ENCODE measurements around the gene HSFX3. TPM values are rescaled to one million over a fixed set of nuclear protein-coding genes. Genes with fewer than 3 reads are reported as not detected.
"Not testable (repeated sequence)": the region's sequence is repeated elsewhere in the genome, so short reads cannot be mapped to it uniquely, and the experiment has no call there.

Gene HSFX3
- total RNA-seq, 1 experiment from 2014 or later = not detected

- DNase-seq (ENCODE audit: low read depth) = not testable (repeated sequence)
Measured at GRCh38 chrX:149545545-149546543, 3.9 kb downstream of the HSFX3 start.

DNA sequence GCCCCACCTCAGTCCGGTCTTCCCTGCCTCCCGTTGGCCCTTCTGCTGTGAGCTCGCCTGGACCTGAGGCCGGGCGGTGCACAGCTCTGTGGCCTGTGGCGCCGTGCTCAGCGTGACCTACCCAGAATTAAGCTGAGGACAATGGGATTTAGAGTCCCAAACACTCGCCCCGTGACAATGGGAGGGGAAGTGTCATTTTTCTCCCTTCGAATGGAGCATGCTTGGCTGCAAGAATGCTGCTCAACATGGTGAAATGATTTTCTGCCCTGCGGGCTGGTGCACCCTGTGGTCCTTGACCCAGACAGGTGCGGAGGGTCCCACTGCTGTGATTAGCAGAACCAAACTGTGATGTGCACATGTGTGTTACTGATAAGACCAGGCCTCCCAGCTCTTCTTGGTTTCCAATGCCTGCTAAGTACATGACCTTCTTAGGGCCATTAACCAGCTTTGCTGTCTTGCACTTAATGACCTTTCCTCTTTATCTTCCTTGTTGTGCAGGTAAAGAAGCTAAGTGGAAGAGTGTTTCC lies 8.1 kb downstream of the HSFX3 start:
- no peak for DNase-seq (ENCODE audit: low read depth)

GRCh38 chrX:149540621-149541520 lies 8.9 kb downstream of the HSFX3 start, which contains the start of gene EOLA1:
Gene EOLA1 (plus strand): TSS chrX:149541012. CDS start chrX:149545631, 4,619 bp downstream.
- peak; percentile 92 for DNase-seq (ENCODE audit: low read depth)

- DNase-seq (ENCODE audit: low read depth) = peak; percentile 80
Measured at GRCh38 chrX:149540131-149540620, 9.5 kb downstream of the HSFX3 start.

GRCh38 chrX:149539283-149540130 lies 10.2 kb downstream of the HSFX3 start:
- peak; percentile 88 for DNase-seq (ENCODE audit: low read depth)

GRCh38 chrX:149537474-149537873 lies 12.2 kb downstream of the HSFX3 start:
- not testable (repeated sequence) for DNase-seq (ENCODE audit: low read depth)

GRCh38 chrX:149534926-149535602 lies 14.7 kb downstream of the HSFX3 start:
- DNase-seq (ENCODE audit: low read depth) = not testable (repeated sequence)

DNA sequence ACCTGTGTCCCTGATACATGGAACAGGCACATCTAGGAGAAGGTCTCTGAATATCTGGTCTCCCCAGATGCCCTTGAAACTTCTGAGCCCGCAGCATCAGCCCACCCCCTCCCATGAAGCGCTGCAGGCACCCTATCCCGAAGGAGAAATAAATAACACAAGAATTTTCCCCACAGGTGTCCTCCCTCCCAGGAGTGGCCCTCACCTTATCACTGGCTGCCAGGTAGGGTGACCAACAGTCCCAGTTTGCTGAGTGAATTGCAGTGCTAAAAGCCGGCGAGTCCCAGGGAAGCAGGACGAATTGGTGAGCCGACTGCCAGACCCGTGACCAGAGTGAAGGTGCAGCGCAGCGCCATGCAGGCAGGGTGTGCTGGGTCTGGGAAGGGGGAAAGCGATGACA lies 15.7 kb downstream of the HSFX3 start:
- not testable (repeated sequence) for DNase-seq (ENCODE audit: low read depth)

DNA sequence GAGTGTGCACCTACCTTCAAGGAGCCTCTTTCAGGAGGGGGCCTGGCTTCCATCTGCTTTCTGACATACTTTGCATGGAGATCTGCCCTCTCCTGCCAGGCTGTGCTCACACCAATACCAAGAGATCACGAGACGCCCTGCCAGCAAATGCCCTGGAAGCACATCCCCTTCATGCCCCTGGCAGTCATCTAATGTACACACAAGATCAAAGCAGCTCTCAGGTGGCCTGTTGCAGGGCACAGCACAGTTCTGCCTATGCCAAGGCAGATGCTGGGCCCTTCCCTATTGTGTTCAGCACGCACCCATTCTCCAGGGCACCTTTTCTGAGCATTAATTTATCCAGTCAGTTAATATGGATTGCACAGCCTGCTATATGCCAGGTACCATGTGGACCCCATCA lies 16.9 kb downstream of the HSFX3 start:
- not testable (repeated sequence) for DNase-seq (ENCODE audit: low read depth)

- no peak for DNase-seq (ENCODE audit: low read depth)
Measured at GRCh38 chrX:149531599-149531998, 18.1 kb downstream of the HSFX3 start.

DNA sequence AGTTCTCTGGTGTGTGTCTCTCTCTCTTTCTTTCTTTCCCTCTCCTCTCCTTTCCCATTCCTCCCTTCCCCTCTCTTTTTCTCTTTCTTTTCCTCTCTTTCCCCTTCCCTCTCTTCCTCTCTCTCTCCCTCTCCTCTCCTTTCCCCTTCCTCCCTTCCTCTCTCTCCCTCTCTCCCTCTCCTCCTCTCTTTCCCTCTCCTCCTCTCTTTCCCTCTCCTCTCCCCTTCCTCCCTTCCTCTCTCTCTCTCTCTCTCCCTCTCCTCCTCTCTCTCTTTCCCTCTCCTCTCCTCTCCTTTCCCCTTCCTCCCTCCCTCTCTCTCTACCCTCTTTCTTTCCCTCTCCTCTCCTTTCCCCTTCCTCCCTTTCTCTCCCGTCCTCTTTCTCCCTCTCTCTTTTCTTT lies 21.3 kb downstream of the HSFX3 start:
- no peak for DNase-seq (ENCODE audit: low read depth)

GRCh38 chrX:149527705-149528104 lies 22.0 kb downstream of the HSFX3 start:
- DNase-seq (ENCODE audit: low read depth) = no peak

DNA sequence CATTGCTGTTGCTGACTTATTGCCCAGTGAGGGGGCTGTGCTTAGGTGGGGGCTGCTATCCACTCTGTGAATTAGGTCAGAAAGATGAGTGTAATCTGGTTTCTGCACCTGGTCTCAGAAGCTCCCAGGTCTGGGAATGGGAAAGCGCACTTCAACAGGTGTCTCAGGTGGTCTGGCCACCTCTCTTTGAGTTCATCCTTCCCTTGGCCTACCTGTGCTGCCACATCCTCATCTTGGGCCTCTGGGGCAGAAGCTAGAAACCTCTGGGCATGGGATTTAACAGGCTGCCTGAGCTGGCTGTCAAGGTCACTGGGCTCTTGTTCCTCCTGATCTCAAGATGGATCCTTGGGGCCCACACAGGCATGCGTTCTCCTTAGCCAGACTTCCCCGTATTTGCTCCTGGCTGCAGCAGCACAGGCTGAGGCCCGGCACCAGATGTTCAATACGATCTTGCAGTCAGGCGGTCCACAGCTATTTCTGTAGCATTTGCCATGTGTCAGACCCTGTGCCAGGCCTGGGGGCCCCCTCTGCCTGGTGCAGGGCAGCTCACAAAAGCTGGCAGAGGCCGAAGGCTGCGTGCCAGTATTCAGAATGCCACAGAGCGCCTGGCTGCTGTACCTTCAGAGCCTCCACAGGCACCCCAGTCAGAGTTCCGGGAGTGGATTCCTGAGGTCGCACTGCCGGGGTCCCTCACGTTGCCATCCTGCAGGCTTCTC lies 23.2 kb downstream of the HSFX3 start:
- not testable (repeated sequence) for DNase-seq (ENCODE audit: low read depth)

DNA sequence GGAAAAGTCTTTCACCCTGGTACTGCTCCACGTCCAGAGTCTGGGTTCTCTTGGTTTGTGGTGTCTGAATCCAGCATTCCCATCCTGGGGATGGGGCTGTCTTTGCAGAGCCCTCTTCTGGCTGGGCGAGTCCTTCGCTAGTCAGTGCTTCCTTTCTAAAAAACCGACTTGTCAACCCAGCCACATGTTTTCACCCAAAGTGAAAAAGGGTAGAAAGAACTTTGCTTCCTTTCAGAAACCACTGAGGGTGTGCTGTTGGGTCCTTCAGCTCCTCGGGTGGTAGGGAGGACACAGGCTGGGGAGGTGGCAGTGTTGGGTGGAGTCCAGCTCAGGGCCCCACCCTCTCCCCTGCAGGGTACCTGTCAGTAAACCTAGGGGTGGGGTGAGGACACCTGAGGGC lies 23.8 kb downstream of the HSFX3 start:
- DNase-seq (ENCODE audit: low read depth) = not testable (repeated sequence)

- DNase-seq (ENCODE audit: low read depth) = peak; percentile 70
Measured at GRCh38 chrX:149525389-149525788, 24.3 kb downstream of the HSFX3 start.

DNA sequence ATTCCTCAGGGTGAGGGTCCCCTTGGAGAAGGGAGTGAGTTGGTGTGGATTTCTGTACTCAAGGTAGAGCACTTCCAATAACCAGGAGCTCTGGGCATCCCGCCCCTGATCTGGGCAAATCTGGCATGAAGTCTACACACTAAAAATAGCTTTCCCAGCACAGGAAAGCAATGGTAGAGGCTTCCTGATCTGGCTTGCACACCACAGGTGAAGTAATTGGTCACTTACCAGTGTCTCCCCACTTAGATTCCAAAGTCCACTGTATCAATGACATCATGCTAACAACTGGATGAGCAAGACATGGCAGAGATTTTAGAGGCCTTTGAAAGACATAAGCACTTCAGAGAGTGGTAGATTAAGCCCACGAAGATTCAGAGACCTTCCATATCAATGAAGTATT lies 26.8 kb downstream of the HSFX3 start:
- no peak for DNase-seq (ENCODE audit: low read depth)

DNA sequence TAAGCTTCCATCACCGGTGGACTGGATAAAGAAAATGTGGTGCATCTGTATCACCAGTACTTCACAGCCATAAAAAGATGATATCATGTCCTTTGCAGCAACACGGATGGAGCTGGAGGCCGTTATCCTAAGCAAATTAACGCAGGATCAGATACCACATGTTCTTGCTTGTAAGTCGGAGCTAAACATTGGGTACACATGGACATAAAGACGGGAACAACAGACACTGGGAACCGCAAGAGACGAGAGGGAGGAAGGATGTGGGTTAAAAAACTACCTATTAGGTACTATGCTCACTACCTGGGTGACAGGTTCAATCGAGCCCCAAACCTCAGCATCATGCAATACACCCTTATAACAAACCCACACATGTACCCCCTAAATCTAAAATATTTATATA lies 28.3 kb downstream of the HSFX3 start:
- no peak for DNase-seq (ENCODE audit: low read depth)

DNA sequence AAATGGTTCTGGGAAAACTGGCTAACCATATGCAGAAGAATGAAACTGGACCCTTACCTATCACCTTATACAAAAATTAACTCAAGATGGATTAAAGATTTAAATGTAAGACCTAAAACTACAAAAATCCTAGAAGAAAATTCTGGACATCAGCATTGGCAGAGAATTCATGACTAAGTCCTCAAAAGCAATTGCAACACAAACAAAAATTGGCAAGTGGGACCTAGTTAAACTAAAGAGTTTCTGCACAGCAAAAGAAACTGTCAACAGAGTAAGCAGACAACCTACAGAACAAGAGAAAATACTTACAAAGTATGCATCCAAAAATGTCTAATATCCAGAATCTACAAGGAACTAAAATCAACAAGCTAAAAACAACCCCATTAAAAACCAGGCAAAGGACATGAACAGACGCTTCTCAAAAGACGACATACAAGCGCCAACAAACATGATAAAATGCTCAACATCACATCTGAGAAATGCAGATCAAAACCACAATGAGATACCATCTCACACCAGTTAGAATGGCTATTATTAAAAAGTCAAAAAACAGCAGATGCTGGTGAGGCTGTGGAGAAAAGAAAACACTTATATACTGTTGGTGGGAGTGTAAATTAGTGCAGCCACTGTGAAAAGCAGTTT lies 29.0 kb downstream of the HSFX3 start:
- DNase-seq (ENCODE audit: low read depth) = peak; percentile 18

GRCh38 chrX:149518236-149518635 lies 31.5 kb downstream of the HSFX3 start:
- no peak for DNase-seq (ENCODE audit: low read depth)
